GM23338 (cell line): Measurements from ENCODE around the gene CACNA2D4. TPM values are rescaled to one million over a fixed set of nuclear protein-coding genes. Genes with fewer than 3 reads are reported as not detected.

ENCODE experiments used
- ATAC-seq: fragments of 200-7000 bp; cut with Tn5 transposase; 3 replicates; pipeline ENCODE4 v1.9.1; 2020
- DNase-seq: peaks from one replicate; pipeline ENCODE4 v3.0.0-alpha.2; 2015; ENCODE audit warnings: low spot score
- H2AFZ ChIP-seq: fragments of 200-600 bp; sonication (generic); 2 replicates; pipeline ENCODE4 v1.8.0; 2016; ENCODE audit warnings: antibody characterized with exemption, mild to moderate bottlenecking, moderate library complexity
- H3F3A ChIP-seq: fragments of 200-600 bp; sonication (generic); replicated peaks from 2 replicates; pipeline ENCODE4 v1.8.0; 2017; ENCODE audit warnings: antibody characterized with exemption, mixed run types, low read depth
- H3K27ac ChIP-seq: fragments of 200-600 bp; sonication (generic); 2 replicates; pipeline ENCODE4 v1.6.1; 2016; ENCODE audit warnings: low read depth
- H3K27me3 ChIP-seq: fragments of 200-600 bp; sonication (generic); 2 replicates; pipeline ENCODE4 v1.8.0; 2016; ENCODE audit warnings: mild to moderate bottlenecking, mixed run types, moderate library complexity; ENCODE audit not compliant: insufficient read depth
- H3K36me3 ChIP-seq: fragments of 200-600 bp; sonication (generic); 2 replicates; pipeline ENCODE4 v1.8.0; 2016; ENCODE audit warnings: mild to moderate bottlenecking; ENCODE audit not compliant: insufficient read depth
- H3K4me1 ChIP-seq: fragments of 200-600 bp; sonication (generic); 2 replicates; pipeline ENCODE4 v1.8.0; 2016; ENCODE audit warnings: mild to moderate bottlenecking, moderate library complexity; ENCODE audit not compliant: insufficient read depth
- H3K4me2 ChIP-seq: fragments of 200-600 bp; sonication (generic); 2 replicates; pipeline ENCODE4 v1.7.1; 2017; ENCODE audit warnings: mixed run types
- H3K4me3 ChIP-seq: fragments of 200-600 bp; sonication (generic); 2 replicates; pipeline ENCODE4 v1.6.1; 2016; ENCODE audit warnings: mixed run types
- H3K79me2 ChIP-seq: fragments of 200-600 bp; sonication (generic); replicated peaks from 2 replicates; pipeline ENCODE4 v1.8.0; 2017; ENCODE audit warnings: mild to moderate bottlenecking; ENCODE audit not compliant: insufficient read depth
- H3K9me2 ChIP-seq: fragments of 200-600 bp; sonication (generic); 2 replicates; pipeline ENCODE4 v1.8.0; 2017; ENCODE audit not compliant: insufficient read depth
- H4K20me1 ChIP-seq: fragments of 200-600 bp; sonication (generic); replicated peaks from 2 replicates; pipeline ENCODE4 v1.8.0; 2017; ENCODE audit warnings: mild to moderate bottlenecking; ENCODE audit not compliant: insufficient read depth
- H3K27ac Mint-ChIP-seq: 2 replicates; pipeline ENCODE4 v1.8.0; 2020; ENCODE audit warnings: inconsistent platforms, mild to moderate bottlenecking, moderate library complexity, mixed read lengths
- H3K27me3 Mint-ChIP-seq: 3 replicates; pipeline ENCODE4 v1.8.0; 2022; ENCODE audit warnings: low read depth, mild to moderate bottlenecking, moderate library complexity, mixed read lengths, inconsistent platforms; ENCODE audit not compliant: insufficient read depth, poor library complexity
- H3K36me3 Mint-ChIP-seq: 3 replicates; pipeline ENCODE4 v1.8.0; 2021; ENCODE audit warnings: low read depth, mild to moderate bottlenecking, inconsistent platforms, moderate library complexity, mixed read lengths
- H3K4me1 Mint-ChIP-seq: 3 replicates; pipeline ENCODE4 v1.8.0; 2020; ENCODE audit warnings: mild to moderate bottlenecking, inconsistent platforms, mixed read lengths
- H3K4me3 Mint-ChIP-seq: 3 replicates; pipeline ENCODE4 v1.8.0; 2021; ENCODE audit warnings: moderate library complexity, mild to moderate bottlenecking, inconsistent platforms, mixed read lengths
- H3K9me3 Mint-ChIP-seq: 3 replicates; pipeline ENCODE4 v1.8.0; 2020; ENCODE audit warnings: moderate library complexity, mild to moderate bottlenecking, inconsistent platforms, mixed read lengths
- CREB1 ChIP-seq: fragments of 250-450 bp; sonication (Bioruptor Pico); IDR thresholded peaks from 2 replicates; pipeline ENCODE4 v1.5.0; 2020; ENCODE audit warnings: low read depth, mild to moderate bottlenecking, moderate library complexity
- EZH2 ChIP-seq: fragments of 200-600 bp; sonication (generic); IDR thresholded peaks from one replicate; pipeline ENCODE4 v1.8.0; 2017; ENCODE audit warnings: antibody characterized with exemption, mild to moderate bottlenecking, low read depth; ENCODE audit not compliant: unreplicated experiment
- EZH2phosphoT487 ChIP-seq: fragments of 200-600 bp; sonication (generic); IDR thresholded peaks from one replicate; pipeline ENCODE4 v1.8.1; 2018; ENCODE audit warnings: antibody characterized with exemption; ENCODE audit not compliant: unreplicated experiment
- JUNB ChIP-seq: IDR thresholded peaks from one replicate; pipeline ENCODE4 v1.6.1; 2016; ENCODE audit warnings: antibody characterized with exemption; ENCODE audit not compliant: unreplicated experiment
- NANOG ChIP-seq: IDR thresholded peaks from 2 replicates; pipeline ENCODE4 v1.6.1; 2016; ENCODE audit warnings: antibody characterized with exemption, borderline replicate concordance
- POLR2AphosphoS5 ChIP-seq: IDR thresholded peaks from 2 replicates; pipeline ENCODE4 v1.6.1; 2016; ENCODE audit warnings: antibody characterized with exemption, low read depth
- STAT1 ChIP-seq: IDR thresholded peaks from one replicate; pipeline ENCODE4 v1.6.1; 2016; ENCODE audit warnings: antibody characterized with exemption; ENCODE audit not compliant: unreplicated experiment
- ZNF114 ChIP-seq: fragments of 250-450 bp; sonication (Bioruptor Pico); IDR thresholded peaks from 2 replicates; pipeline ENCODE4 v1.5.0; 2020; ENCODE audit warnings: mild to moderate bottlenecking, moderate library complexity
- ZNF331 ChIP-seq: fragments of 250-450 bp; sonication (Bioruptor Pico); IDR thresholded peaks from 2 replicates; pipeline ENCODE4 v1.5.0; 2020; ENCODE audit warnings: low read depth, mild to moderate bottlenecking, moderate library complexity
- ZNF462 ChIP-seq: fragments of 250-450 bp; sonication (Bioruptor Pico); IDR thresholded peaks from 2 replicates; pipeline ENCODE4 v1.5.0; 2020; ENCODE audit warnings: mild to moderate bottlenecking, moderate library complexity
- polyA plus RNA-seq: library from polyadenylated mRNA; unstranded; fragments of >200 nt; fragmentation: Nextera tagmentation; extraction: Ambion mirVana; gene quantifications from 2 replicates; pipeline ENCODE4 v1.2.1, GENCODE V29; 2016
- total RNA-seq: library from RNA; depleted of rRNA; stranded (reverse); fragments of >200 nt; shearing (Covaris generic); gene quantifications from 2 replicates; pipeline ENCODE4 v1.2.3, GENCODE V29; 2014
- TF ChIP-seq, protein P1 (sequence below): IDR thresholded peaks from one replicate; pipeline ENCODE4 v1.6.1; 2018; ENCODE audit warnings: antibody characterized with exemption; ENCODE audit not compliant: unreplicated experiment
- TF ChIP-seq, protein P2 (sequence below): IDR thresholded peaks from 2 replicates; pipeline ENCODE4 v1.6.1; 2016; ENCODE audit warnings: antibody characterized with exemption
- TF ChIP-seq, protein P3 (sequence below), 2 experiments: fragments of 200-600 bp in 1 of 2; sonication (generic) in 1 of 2; conservative IDR thresholded peaks; 2 replicates each; pipeline versions ENCODE4 v1.5.1 to v1.6.1; 2016 to 2017; ENCODE audit warnings: antibody characterized with exemption in 2 of 2, low read depth in 2 of 2, mild to moderate bottlenecking in 2 of 2, moderate library complexity in 1 of 2

Gene CACNA2D4
- total and polyA plus RNA-seq, 2 experiments from 2014 or later: 0.07 to 0.24 TPM

- no peak for TF ChIP-seq POLR2AphosphoS5
- no peak for TF ChIP-seq EZH2phosphoT487
- TF ChIP-seq, protein P1, sequence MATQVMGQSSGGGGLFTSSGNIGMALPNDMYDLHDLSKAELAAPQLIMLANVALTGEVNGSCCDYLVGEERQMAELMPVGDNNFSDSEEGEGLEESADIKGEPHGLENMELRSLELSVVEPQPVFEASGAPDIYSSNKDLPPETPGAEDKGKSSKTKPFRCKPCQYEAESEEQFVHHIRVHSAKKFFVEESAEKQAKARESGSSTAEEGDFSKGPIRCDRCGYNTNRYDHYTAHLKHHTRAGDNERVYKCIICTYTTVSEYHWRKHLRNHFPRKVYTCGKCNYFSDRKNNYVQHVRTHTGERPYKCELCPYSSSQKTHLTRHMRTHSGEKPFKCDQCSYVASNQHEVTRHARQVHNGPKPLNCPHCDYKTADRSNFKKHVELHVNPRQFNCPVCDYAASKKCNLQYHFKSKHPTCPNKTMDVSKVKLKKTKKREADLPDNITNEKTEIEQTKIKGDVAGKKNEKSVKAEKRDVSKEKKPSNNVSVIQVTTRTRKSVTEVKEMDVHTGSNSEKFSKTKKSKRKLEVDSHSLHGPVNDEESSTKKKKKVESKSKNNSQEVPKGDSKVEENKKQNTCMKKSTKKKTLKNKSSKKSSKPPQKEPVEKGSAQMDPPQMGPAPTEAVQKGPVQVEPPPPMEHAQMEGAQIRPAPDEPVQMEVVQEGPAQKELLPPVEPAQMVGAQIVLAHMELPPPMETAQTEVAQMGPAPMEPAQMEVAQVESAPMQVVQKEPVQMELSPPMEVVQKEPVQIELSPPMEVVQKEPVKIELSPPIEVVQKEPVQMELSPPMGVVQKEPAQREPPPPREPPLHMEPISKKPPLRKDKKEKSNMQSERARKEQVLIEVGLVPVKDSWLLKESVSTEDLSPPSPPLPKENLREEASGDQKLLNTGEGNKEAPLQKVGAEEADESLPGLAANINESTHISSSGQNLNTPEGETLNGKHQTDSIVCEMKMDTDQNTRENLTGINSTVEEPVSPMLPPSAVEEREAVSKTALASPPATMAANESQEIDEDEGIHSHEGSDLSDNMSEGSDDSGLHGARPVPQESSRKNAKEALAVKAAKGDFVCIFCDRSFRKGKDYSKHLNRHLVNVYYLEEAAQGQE: no peak
- no peak for TF ChIP-seq ZNF462 (CRISPR knock-in tag)
- no peak for TF ChIP-seq JUNB
- TF ChIP-seq NANOG: no peak
- TF ChIP-seq ZNF331 (CRISPR knock-in tag): no peak
- TF ChIP-seq ZNF114 (CRISPR knock-in tag): no peak
- TF ChIP-seq, protein P2, sequence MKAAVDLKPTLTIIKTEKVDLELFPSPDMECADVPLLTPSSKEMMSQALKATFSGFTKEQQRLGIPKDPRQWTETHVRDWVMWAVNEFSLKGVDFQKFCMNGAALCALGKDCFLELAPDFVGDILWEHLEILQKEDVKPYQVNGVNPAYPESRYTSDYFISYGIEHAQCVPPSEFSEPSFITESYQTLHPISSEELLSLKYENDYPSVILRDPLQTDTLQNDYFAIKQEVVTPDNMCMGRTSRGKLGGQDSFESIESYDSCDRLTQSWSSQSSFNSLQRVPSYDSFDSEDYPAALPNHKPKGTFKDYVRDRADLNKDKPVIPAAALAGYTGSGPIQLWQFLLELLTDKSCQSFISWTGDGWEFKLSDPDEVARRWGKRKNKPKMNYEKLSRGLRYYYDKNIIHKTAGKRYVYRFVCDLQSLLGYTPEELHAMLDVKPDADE: no peak
- TF ChIP-seq CREB1 (CRISPR knock-in tag): no peak
- no peak for TF ChIP-seq EZH2
- TF ChIP-seq, protein P3, sequence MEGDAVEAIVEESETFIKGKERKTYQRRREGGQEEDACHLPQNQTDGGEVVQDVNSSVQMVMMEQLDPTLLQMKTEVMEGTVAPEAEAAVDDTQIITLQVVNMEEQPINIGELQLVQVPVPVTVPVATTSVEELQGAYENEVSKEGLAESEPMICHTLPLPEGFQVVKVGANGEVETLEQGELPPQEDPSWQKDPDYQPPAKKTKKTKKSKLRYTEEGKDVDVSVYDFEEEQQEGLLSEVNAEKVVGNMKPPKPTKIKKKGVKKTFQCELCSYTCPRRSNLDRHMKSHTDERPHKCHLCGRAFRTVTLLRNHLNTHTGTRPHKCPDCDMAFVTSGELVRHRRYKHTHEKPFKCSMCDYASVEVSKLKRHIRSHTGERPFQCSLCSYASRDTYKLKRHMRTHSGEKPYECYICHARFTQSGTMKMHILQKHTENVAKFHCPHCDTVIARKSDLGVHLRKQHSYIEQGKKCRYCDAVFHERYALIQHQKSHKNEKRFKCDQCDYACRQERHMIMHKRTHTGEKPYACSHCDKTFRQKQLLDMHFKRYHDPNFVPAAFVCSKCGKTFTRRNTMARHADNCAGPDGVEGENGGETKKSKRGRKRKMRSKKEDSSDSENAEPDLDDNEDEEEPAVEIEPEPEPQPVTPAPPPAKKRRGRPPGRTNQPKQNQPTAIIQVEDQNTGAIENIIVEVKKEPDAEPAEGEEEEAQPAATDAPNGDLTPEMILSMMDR (conservative IDR thresholded peaks at IDR 0.05; ENCODE audit: low read depth in 2 of 2): no peak
- TF ChIP-seq STAT1: no peak
- peaks cover 16% of the 10 kb centered on the region; the same call in 2 of the 3 replicates for H3K9me3 Mint-ChIP-seq
- no peak overlapping the region for H3K4me3 Mint-ChIP-seq
- Histone ChIP-seq H3K36me3 (peaks cover 5% of the 10 kb centered on the region), H4K20me1 (no peaks in the 10 kb centered on the region), H3K4me3 (no peak overlapping the region), H3K27me3 (no peaks in the 10 kb centered on the region), H2AFZ (no peak overlapping the region), H3K4me1 (no peaks in the 10 kb centered on the region), H3K9me2 (no peaks in the 10 kb centered on the region), H3K27ac (no peak overlapping the region), H3F3A (no peaks in the 10 kb centered on the region), H3K4me2 (no peak overlapping the region), H3K79me2 (no peaks in the 10 kb centered on the region)
- no peak for ATAC-seq
- peaks cover 9% of the 10 kb centered on the region for H3K27me3 Mint-ChIP-seq
- H3K36me3 Mint-ChIP-seq: no peaks in the 10 kb centered on the region; the same call in 2 of the 3 replicates
- DNase-seq: no peak
- H3K4me1 Mint-ChIP-seq: peaks cover 8% of the 10 kb centered on the region
- no peak overlapping the region for H3K27ac Mint-ChIP-seq
Observed at GRCh38 chr12:1852076-1852475, 66.4 kb downstream of the CACNA2D4 start.
